PC-9 (cell line): Measurements from ENCODE around the gene GNB1. TPM values are rescaled to one million over a fixed set of nuclear protein-coding genes. Genes with fewer than 3 reads are reported as not detected.

Source experiments
- BruUV-seq: library from RNA; stranded (reverse); fragments of 400-500 nt; replicated peaks from 2 replicates; lab custom pipeline; 2021; lab: Mats Ljungman, UMichigan
- CTCF ChIA-PET: fragments of 300-600 bp; sonication (Branson Sonifier 250); formaldehyde crosslinking; loops from one replicate; lab custom pipeline; 2022; ENCODE audit warnings: antibody characterized with exemption; lab: Charles Lee
- POLR2A ChIA-PET: fragments of 300-600 bp; sonication (Branson Sonifier 250); formaldehyde crosslinking; loops from one replicate; lab custom pipeline; 2022; ENCODE audit warnings: antibody characterized with exemption; ENCODE audit not compliant: unreplicated experiment; lab: Charles Lee
- DNase-seq, 2 experiments: peaks; one replicate each; pipeline versions ENCODE4 v3.0.0 to v3.0.0-alpha.2; 2015 to 2022; ENCODE audit warnings: mixed read lengths in 1 of 2
- H2AFZ ChIP-seq: fragments of 200-600 bp; sonication (generic); 2 replicates; pipeline ENCODE4 v1.8.1; 2017; ENCODE audit warnings: antibody characterized with exemption
- H3F3A ChIP-seq: fragments of 200-600 bp; sonication (generic); 2 replicates; pipeline ENCODE4 v1.8.1; 2017; ENCODE audit warnings: antibody characterized with exemption, mild to moderate bottlenecking, low read depth; ENCODE audit not compliant: insufficient read depth
- H3K27ac ChIP-seq: fragments of 200-600 bp; sonication (generic); 2 replicates; pipeline ENCODE4 v1.6.1; 2016; ENCODE audit warnings: mixed run types
- H3K27me3 ChIP-seq: fragments of 200-600 bp; sonication (generic); 2 replicates; pipeline ENCODE4 v1.6.1; 2016; ENCODE audit warnings: low read depth, mixed run types; ENCODE audit not compliant: insufficient read depth
- H3K36me3 ChIP-seq: fragments of 200-600 bp; sonication (generic); 2 replicates; pipeline ENCODE4 v1.6.1; 2016; ENCODE audit warnings: low read depth, mixed run types
- H3K4me1 ChIP-seq: fragments of 200-600 bp; sonication (generic); replicated peaks from 2 replicates; pipeline ENCODE4 v1.6.1; 2016; ENCODE audit warnings: mixed run types; ENCODE audit not compliant: insufficient read depth
- H3K4me2 ChIP-seq: fragments of 200-600 bp; sonication (generic); 2 replicates; pipeline ENCODE4 v1.6.1; 2017; ENCODE audit warnings: mixed run types
- H3K4me3 ChIP-seq: fragments of 200-600 bp; sonication (generic); 2 replicates; pipeline ENCODE4 v1.6.1; 2016; ENCODE audit warnings: mixed run types
- H3K79me2 ChIP-seq: fragments of 200-600 bp; sonication (generic); 2 replicates; pipeline ENCODE4 v1.6.1; 2017; ENCODE audit warnings: low read depth, mixed run types
- H3K9me2 ChIP-seq: fragments of 200-600 bp; sonication (generic); 2 replicates; pipeline ENCODE4 v1.8.1; 2017; ENCODE audit warnings: mild to moderate bottlenecking; ENCODE audit not compliant: insufficient read depth
- H3K9me3 ChIP-seq: fragments of 200-600 bp; sonication (generic); 2 replicates; pipeline ENCODE4 v1.8.1; 2016; ENCODE audit warnings: low read depth; ENCODE audit not compliant: insufficient read depth
- H4K20me1 ChIP-seq: fragments of 200-600 bp; sonication (generic); 2 replicates; pipeline ENCODE4 v1.8.1; 2017; ENCODE audit not compliant: insufficient read depth
- EZH2 ChIP-seq: fragments of 200-600 bp; sonication (generic); IDR thresholded peaks from 2 replicates; pipeline ENCODE4 v1.8.0; 2017; ENCODE audit warnings: antibody characterized with exemption, low read depth
- intact Hi-C: fragments of 100-400 bp; cut with micrococcal nuclease; formaldehyde crosslinking; loops from one replicate; pipeline ENCODE4 v1.10.0; 2022; ENCODE audit not compliant: unreplicated experiment
- total RNA-seq: library from RNA; stranded (reverse); gene quantifications from 2 replicates; pipeline ENCODE4 v1.2.3, GENCODE V29; 2021
- TF ChIP-seq, protein P1 (sequence below): fragments of 200-600 bp; sonication (generic); conservative IDR thresholded peaks from 2 replicates; pipeline ENCODE4 v1.6.1; 2017; ENCODE audit warnings: mixed run types, antibody characterized with exemption, mild to moderate bottlenecking, moderate library complexity

GNB1 gene
- total RNA-seq, 1 experiment from 2014 or later = 286 TPM

- peaks cover 46% of the 10 kb centered on the region; the same call in 1 of the 2 replicates for H3F3A ChIP-seq
- no peak overlapping the region for H2AFZ ChIP-seq
- CTCF ChIA-PET = no interaction called here
- H3K9me2 ChIP-seq = no peaks in the 10 kb centered on the region
- no peaks in the 10 kb centered on the region for H3K9me3 ChIP-seq
- POLR2A ChIA-PET = no interaction called here
- no TSS peak for BruUV-seq
- no peaks in the 10 kb centered on the region for H3K27me3 ChIP-seq
- H3K79me2 ChIP-seq = peaks cover 16% of the 10 kb centered on the region; the same call in 1 of the 2 replicates
- H3K27ac ChIP-seq = no peak overlapping the region
- H4K20me1 ChIP-seq = peaks cover 16% of the 10 kb centered on the region
- H3K4me3 ChIP-seq = no peak overlapping the region
- DNase-seq = no peak
- H3K4me2 ChIP-seq = no peak overlapping the region
- no peaks in the 10 kb centered on the region for H3K4me1 ChIP-seq
- peaks cover 20% of the 10 kb centered on the region; the same call in 1 of the 2 replicates for H3K36me3 ChIP-seq
- TF ChIP-seq, protein P1, sequence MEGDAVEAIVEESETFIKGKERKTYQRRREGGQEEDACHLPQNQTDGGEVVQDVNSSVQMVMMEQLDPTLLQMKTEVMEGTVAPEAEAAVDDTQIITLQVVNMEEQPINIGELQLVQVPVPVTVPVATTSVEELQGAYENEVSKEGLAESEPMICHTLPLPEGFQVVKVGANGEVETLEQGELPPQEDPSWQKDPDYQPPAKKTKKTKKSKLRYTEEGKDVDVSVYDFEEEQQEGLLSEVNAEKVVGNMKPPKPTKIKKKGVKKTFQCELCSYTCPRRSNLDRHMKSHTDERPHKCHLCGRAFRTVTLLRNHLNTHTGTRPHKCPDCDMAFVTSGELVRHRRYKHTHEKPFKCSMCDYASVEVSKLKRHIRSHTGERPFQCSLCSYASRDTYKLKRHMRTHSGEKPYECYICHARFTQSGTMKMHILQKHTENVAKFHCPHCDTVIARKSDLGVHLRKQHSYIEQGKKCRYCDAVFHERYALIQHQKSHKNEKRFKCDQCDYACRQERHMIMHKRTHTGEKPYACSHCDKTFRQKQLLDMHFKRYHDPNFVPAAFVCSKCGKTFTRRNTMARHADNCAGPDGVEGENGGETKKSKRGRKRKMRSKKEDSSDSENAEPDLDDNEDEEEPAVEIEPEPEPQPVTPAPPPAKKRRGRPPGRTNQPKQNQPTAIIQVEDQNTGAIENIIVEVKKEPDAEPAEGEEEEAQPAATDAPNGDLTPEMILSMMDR = no peak
- TF ChIP-seq EZH2 = no peak
- intact Hi-C loops = no loop called here
Observed at GRCh38 chr1:1802871-1803270, 88.0 kb downstream of the GNB1 start.

DNA sequence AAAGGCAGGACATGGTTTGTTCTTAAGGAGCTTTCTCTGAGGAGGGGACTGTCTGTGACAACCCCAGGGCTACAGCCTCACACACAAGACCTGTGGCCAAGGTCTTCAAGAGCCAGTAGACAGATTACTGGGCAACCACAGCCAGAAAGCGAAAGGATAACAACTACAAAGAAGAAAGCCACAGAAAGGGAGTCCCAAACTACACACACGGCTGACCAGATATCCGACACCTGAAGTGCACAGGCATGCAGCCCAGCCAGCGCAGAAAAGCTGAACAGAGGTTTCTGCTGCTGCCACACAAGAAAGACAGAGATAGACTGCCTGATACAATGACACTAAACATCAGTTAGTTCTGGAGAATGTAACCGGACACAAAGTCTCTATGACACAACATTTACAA lies 91.2 kb downstream of the GNB1 start:
- Histone ChIP-seq H3K27ac (no peak overlapping the region), H3F3A (peaks cover 29% of the 10 kb centered on the region; the same call in 1 of the 2 replicates), H3K4me3 (no peak overlapping the region), H3K9me2 (no peaks in the 10 kb centered on the region), H4K20me1 (peaks cover 26% of the 10 kb centered on the region; the same call in 1 of the 2 replicates), H3K4me2 (no peak overlapping the region), H2AFZ (no peak overlapping the region), H3K36me3 (peaks cover 15% of the 10 kb centered on the region; the same call in 1 of the 2 replicates), H3K4me1 (no peaks in the 10 kb centered on the region), H3K27me3 (no peaks in the 10 kb centered on the region), H3K9me3 (no peaks in the 10 kb centered on the region), H3K79me2 (peaks cover 12% of the 10 kb centered on the region; the same call in 1 of the 2 replicates)
- CTCF ChIA-PET = no interaction called here
- DNase-seq = no peak
- no TSS peak for BruUV-seq
- POLR2A ChIA-PET = interaction anchor here (0.5 kb wide), 1 partner anchor 59 kb away, joined by 9 read pairs; no protein-coding TSS in a partner anchor
- intact Hi-C loops = no loop called here
- TF ChIP-seq, protein P1 = no peak
- no peak for TF ChIP-seq EZH2

DNA sequence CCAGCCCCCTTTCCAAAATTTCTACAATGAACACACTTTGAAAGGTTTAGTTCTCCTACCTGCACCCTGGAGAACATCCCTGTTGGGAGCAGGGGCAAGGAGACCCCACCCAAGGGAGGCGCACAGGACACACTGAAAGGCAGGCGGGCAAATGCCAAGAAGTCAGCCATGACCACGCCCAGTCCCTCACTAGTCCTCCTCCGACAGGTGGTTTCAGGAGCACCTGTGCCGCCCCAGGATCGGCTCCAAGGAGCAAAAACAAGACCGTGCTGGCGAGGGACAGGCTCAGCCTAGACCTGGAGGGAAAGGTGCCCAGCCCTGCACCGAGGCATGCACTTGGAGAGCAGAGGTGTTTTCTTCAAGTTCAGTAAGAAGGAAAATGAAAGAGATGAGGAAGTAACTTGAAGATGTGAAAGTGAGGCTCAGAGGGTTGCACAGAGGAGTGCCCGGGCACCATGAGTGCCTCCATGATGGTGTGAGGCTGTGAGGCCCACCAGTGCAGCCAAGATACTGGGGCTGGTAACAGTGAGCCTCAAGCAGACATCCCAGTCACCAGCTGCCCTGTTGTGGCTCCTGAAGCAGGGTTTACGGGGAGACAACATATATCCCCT lies 93.1 kb downstream of the GNB1 start:
- H3F3A ChIP-seq = peaks cover 25% of the 10 kb centered on the region
- TF ChIP-seq, protein P1 = no peak
- no peak for TF ChIP-seq EZH2
- intact Hi-C loops = no loop called here
- no peak for DNase-seq
- peaks cover 6% of the 10 kb centered on the region; the same call in 1 of the 2 replicates for H3K36me3 ChIP-seq
- no peaks in the 10 kb centered on the region for H3K4me1 ChIP-seq
- no peak overlapping the region for H3K4me3 ChIP-seq
- POLR2A ChIA-PET = no interaction called here
- no TSS peak for BruUV-seq
- no peak overlapping the region for H3K4me2 ChIP-seq
- no peak overlapping the region for H3K27ac ChIP-seq
- no peaks in the 10 kb centered on the region for H3K27me3 ChIP-seq
- peaks cover 12% of the 10 kb centered on the region; the same call in 1 of the 2 replicates for H3K79me2 ChIP-seq
- H3K9me2 ChIP-seq = no peaks in the 10 kb centered on the region
- CTCF ChIA-PET = no interaction called here
- peaks cover 25% of the 10 kb centered on the region; the same call in 1 of the 2 replicates for H4K20me1 ChIP-seq
- H2AFZ ChIP-seq = no peak overlapping the region
- H3K9me3 ChIP-seq = no peaks in the 10 kb centered on the region
